Neuronal stem cell (in vitro differentiated cells): ENCODE results near the gene LUZP2.
A peak's percentile ranks its signal among the peaks of the same experiment; 100 is the strongest.

ENCODE experiments used
- DNase-seq: peaks from one replicate; pipeline ENCODE4 v3.0.0-alpha.2; 2013; ENCODE audit warnings: low spot score
- H2AFZ ChIP-seq: one replicate; pipeline ENCODE4 v1.6.1; 2013; ENCODE audit warnings: mild to moderate bottlenecking, low read length, inconsistent platforms
- H2AK5ac ChIP-seq: 2 replicates; pipeline ENCODE4 v1.6.1; 2013; ENCODE audit warnings: low read depth, mild to moderate bottlenecking, inconsistent platforms, low read length, moderate library complexity, mixed read lengths
- H2BK120ac ChIP-seq: 2 replicates; pipeline ENCODE4 v1.6.1; 2013; ENCODE audit warnings: low read depth, mild to moderate bottlenecking, inconsistent platforms, low read length, moderate library complexity, mixed read lengths
- H2BK12ac ChIP-seq: one replicate; pipeline ENCODE4 v1.6.1; 2013; ENCODE audit warnings: low read length, inconsistent platforms
- H2BK15ac ChIP-seq: 2 replicates; pipeline ENCODE4 v1.6.1; 2013; ENCODE audit warnings: mild to moderate bottlenecking, low read length, inconsistent platforms, mixed read lengths
- H2BK5ac ChIP-seq: one replicate; pipeline ENCODE4 v1.6.1; 2013; ENCODE audit warnings: inconsistent platforms, mild to moderate bottlenecking, low read length, moderate library complexity
- H3K14ac ChIP-seq: one replicate; pipeline ENCODE4 v1.6.1; 2013; ENCODE audit warnings: low read length, inconsistent platforms
- H3K18ac ChIP-seq: 2 replicates; pipeline ENCODE4 v1.6.1; 2013; ENCODE audit warnings: low read length, inconsistent platforms
- H3K23ac ChIP-seq: 2 replicates; pipeline ENCODE4 v1.6.1; 2013; ENCODE audit warnings: low read depth, mild to moderate bottlenecking, mixed read lengths, low read length, inconsistent platforms; ENCODE audit not compliant: poor library complexity
- H3K27ac ChIP-seq: replicated peaks from 3 replicates; pipeline ENCODE4 v1.5.1; 2013; ENCODE audit warnings: low read length, inconsistent platforms
- H3K27me3 ChIP-seq, 3 experiments: 2 replicates each; pipeline ENCODE4 v1.6.1; 2013; ENCODE audit warnings: low read length in 3 of 3, mild to moderate bottlenecking in 2 of 3, inconsistent platforms in 1 of 3, low read depth in 1 of 3, mixed read lengths in 1 of 3, moderate library complexity in 1 of 3; ENCODE audit not compliant: control insufficient read depth in 3 of 3, insufficient read depth in 3 of 3
- H3K36me3 ChIP-seq, 2 donors: replicated peaks in 1 of 2; 2 replicates each; pipeline ENCODE4 v1.6.1; 2013; ENCODE audit warnings: low read length in 2 of 2; ENCODE audit not compliant: control insufficient read depth in 2 of 2, insufficient read depth in 2 of 2
- H3K4ac ChIP-seq: 2 replicates; pipeline ENCODE4 v1.6.1; 2013; ENCODE audit warnings: inconsistent platforms, mild to moderate bottlenecking, low read length, moderate library complexity
- H3K4me1 ChIP-seq, 2 donors: 1 replicate in 1 of 2; 2 replicates in 1 of 2; pipeline ENCODE4 v1.6.1; 2013; ENCODE audit warnings: low read length in 2 of 2, low read depth in 1 of 2; ENCODE audit not compliant: control insufficient read depth in 2 of 2, insufficient read depth in 1 of 2
- H3K4me2 ChIP-seq: one replicate; pipeline ENCODE4 v1.6.1; 2013; ENCODE audit warnings: mild to moderate bottlenecking, low read length, inconsistent platforms; ENCODE audit not compliant: insufficient read depth, poor library complexity, severe bottlenecking
- H3K4me3 ChIP-seq, 2 donors: 2 replicates each; pipeline ENCODE4 v1.5.1; 2013; ENCODE audit warnings: low read length in 2 of 2, mild to moderate bottlenecking in 2 of 2, inconsistent platforms in 1 of 2, moderate library complexity in 1 of 2
- H3K79me1 ChIP-seq: one replicate; pipeline ENCODE4 v1.6.1; 2013; ENCODE audit warnings: low read depth, mild to moderate bottlenecking, inconsistent platforms, low read length, moderate library complexity
- H3K9ac ChIP-seq: one replicate; pipeline ENCODE4 v1.6.1; 2013; ENCODE audit warnings: mild to moderate bottlenecking, low read depth, low read length, inconsistent platforms; ENCODE audit not compliant: poor library complexity
- H3K9me3 ChIP-seq, 2 donors: replicated peaks in 1 of 2; 2 replicates each; pipeline versions ENCODE3 to v1.6.1; 2013; ENCODE audit warnings: low read length in 2 of 2, mild to moderate bottlenecking in 2 of 2, inconsistent platforms in 1 of 2, low read depth in 1 of 2, mixed read lengths in 1 of 2, moderate library complexity in 1 of 2; ENCODE audit not compliant: control insufficient read depth in 2 of 2, insufficient read depth in 1 of 2
- H4K8ac ChIP-seq: one replicate; pipeline ENCODE4 v1.6.1; 2013; ENCODE audit warnings: low read depth, mild to moderate bottlenecking, inconsistent platforms, low read length, moderate library complexity
- H4K91ac ChIP-seq: one replicate; pipeline ENCODE4 v1.6.1; 2013; ENCODE audit warnings: low read length, low read depth, mild to moderate bottlenecking, inconsistent platforms; ENCODE audit not compliant: poor library complexity
- WGBS, 2 donors: extraction: QIAGEN DNeasy Blood & Tissue Kit; methylation state at CpG; one replicate each; pipeline ENCODE4 v1.1.7; 2013; ENCODE audit warnings: missing lambda C conversion rate in 2 of 2, mixed read lengths in 1 of 2; ENCODE audit not compliant: insufficient read length in 2 of 2, insufficient replicate concordance in 1 of 2; ENCODE audit errors: extremely low coverage in 2 of 2; 5-methylcytosine and 5-hydroxymethylcytosine counted together

LUZP2 gene

DNA sequence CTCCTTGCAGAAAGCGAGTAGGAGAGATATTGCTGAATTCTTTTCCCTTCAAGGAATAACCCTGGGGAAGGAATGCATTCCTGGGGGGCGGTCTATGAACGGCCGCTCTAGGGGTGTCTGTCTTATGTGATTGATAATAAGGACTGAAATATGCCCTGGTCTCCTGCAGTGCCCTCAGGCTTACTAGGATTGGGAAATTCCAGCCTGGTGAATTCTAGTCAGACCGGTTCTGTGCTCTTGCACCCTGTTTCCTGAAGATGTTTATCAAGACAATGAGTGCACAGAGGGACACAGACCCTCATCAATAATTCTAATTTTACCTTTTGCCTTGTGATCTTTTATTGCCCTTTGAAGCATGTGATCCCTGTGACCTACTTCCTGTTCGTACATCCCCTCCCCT is 140.7 kb downstream of the LUZP2 start:
- no peak for DNase-seq
- H3K18ac ChIP-seq: no peak overlapping the region
- no peak overlapping the region for H3K9ac ChIP-seq
- H3K79me1 ChIP-seq: no peaks in the 10 kb centered on the region
- H4K91ac ChIP-seq: no peak overlapping the region
- H3K4me2 ChIP-seq: no peak overlapping the region
- no peak overlapping the region for H2BK15ac ChIP-seq
- H3K27me3 ChIP-seq: no peaks in the 10 kb centered on the region
- no peak overlapping the region for H2BK5ac ChIP-seq
- H3K36me3 ChIP-seq: no peaks in the 10 kb centered on the region
- H2AFZ ChIP-seq: peak overlapping the region; percentile 40
- no CpG with 5 or more reads among the region's 6 CpGs for WGBS, 2 donors
- no peak overlapping the region for H4K8ac ChIP-seq
- no peak overlapping the region for H3K14ac ChIP-seq
- no peak overlapping the region for H3K23ac ChIP-seq
- no peak overlapping the region for H2BK120ac ChIP-seq
- no peaks in the 10 kb centered on the region for H3K9me3 ChIP-seq
- no peaks in the 10 kb centered on the region for H3K4me1 ChIP-seq
- no peak overlapping the region for H2BK12ac ChIP-seq
- no peak overlapping the region for H2AK5ac ChIP-seq
- H3K4ac ChIP-seq: no peak overlapping the region
- no peak overlapping the region for H3K4me3 ChIP-seq
- H3K27ac ChIP-seq: no peak overlapping the region

DNA sequence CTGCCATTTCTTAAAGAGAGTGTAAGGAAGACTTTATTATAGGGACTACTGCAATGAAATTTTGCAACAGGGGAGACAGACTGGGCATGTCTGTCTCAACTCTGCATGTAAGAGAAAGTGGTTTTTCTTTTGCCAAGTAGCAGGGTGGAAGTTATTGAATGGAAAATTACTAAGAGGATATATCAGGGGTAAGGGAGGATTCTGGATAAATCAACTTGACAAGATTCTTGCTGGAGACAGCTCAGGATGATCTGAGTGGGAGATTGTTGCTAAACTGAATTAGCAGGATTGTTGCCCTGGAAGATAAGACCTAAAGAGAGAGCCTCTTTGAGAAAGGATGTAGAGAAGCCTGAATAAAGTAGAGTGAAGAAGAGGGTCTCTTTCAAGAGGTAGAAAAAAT is 145.8 kb downstream of the LUZP2 start:
- Histone ChIP-seq H2AK5ac (no peak overlapping the region), H3K4ac (no peak overlapping the region), H3K36me3 (no peaks in the 10 kb centered on the region), H3K27me3 (no peaks in the 10 kb centered on the region), H2AFZ (no peak overlapping the region), H2BK15ac (no peak overlapping the region), H3K14ac (no peak overlapping the region), H3K18ac (no peak overlapping the region), H2BK5ac (no peak overlapping the region), H2BK120ac (no peak overlapping the region), H4K8ac (no peak overlapping the region), H3K27ac (no peak overlapping the region), H3K9me3 (no peaks in the 10 kb centered on the region), H3K79me1 (no peaks in the 10 kb centered on the region), H3K4me2 (no peak overlapping the region), H3K4me1 (no peaks in the 10 kb centered on the region), H4K91ac (no peak overlapping the region), H3K9ac (no peak overlapping the region), H3K4me3 (no peak overlapping the region), H3K23ac (no peak overlapping the region), H2BK12ac (no peak overlapping the region)
- DNase-seq: no peak

DNA sequence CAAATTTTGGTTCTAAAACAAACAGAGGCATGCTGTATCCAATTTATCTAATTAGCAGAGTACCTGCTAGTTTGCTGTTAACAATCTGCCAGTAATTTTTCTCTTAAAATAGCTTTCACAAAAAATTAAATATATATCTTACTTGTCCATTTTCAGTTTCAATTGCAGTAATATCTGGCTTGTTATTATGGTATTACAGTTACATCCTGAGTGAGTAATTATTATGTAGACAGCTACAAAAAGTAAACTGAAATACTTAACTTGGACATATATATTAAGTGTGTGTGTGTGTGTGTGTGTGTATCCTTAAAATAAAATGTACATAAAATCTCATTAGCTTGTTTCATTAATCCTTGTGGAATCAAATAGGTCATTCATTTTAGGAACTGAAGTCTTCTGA is 148.7 kb downstream of the LUZP2 start:
- DNase-seq: no peak
- Histone ChIP-seq H3K14ac (no peak overlapping the region), H2AFZ (no peak overlapping the region), H2BK5ac (no peak overlapping the region), H3K4me1 (no peaks in the 10 kb centered on the region), H4K91ac (no peak overlapping the region), H3K4me2 (no peak overlapping the region), H4K8ac (no peak overlapping the region), H3K27ac (no peak overlapping the region), H3K36me3 (no peaks in the 10 kb centered on the region), H3K27me3 (no peaks in the 10 kb centered on the region), H3K4ac (no peak overlapping the region), H2BK15ac (no peak overlapping the region), H3K23ac (no peak overlapping the region), H3K9me3 (no peaks in the 10 kb centered on the region), H3K79me1 (no peaks in the 10 kb centered on the region), H3K4me3 (no peak overlapping the region), H3K18ac (no peak overlapping the region), H2BK120ac (no peak overlapping the region), H2AK5ac (no peak overlapping the region), H2BK12ac (no peak overlapping the region), H3K9ac (no peak overlapping the region)

DNA sequence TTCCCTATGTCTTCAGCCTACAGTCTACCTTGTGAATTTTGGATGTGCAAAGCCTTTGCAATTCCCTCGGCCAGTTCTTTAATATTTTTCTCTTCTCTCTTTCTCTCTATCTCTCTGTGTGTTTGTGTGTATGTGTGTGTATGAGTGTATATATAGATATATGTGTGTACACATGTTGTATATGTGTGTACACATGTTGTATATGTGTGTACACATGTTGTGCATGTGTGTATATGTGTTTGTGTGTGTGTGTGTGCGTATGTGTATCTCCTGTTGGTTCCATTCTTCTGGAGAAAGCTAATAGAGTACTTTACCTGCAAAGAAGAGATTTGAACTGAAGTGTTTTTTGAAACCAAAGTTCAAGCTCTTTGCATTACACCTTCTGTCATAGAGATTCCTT is 155.0 kb downstream of the LUZP2 start:
- Histone ChIP-seq H4K91ac (no peak overlapping the region), H2BK5ac (no peak overlapping the region), H3K9me3 (no peaks in the 10 kb centered on the region), H3K4me3 (no peak overlapping the region), H2AFZ (no peak overlapping the region), H3K18ac (no peak overlapping the region), H2BK12ac (no peak overlapping the region), H3K4ac (no peak overlapping the region), H2BK120ac (no peak overlapping the region), H3K14ac (no peak overlapping the region), H4K8ac (no peak overlapping the region), H3K79me1 (no peaks in the 10 kb centered on the region), H3K4me1 (no peaks in the 10 kb centered on the region), H3K9ac (no peak overlapping the region), H2BK15ac (no peak overlapping the region), H3K36me3 (no peaks in the 10 kb centered on the region), H2AK5ac (no peak overlapping the region), H3K4me2 (no peak overlapping the region), H3K27ac (no peak overlapping the region), H3K23ac (no peak overlapping the region), H3K27me3 (no peaks in the 10 kb centered on the region)
- no peak for DNase-seq
- no CpG with 5 or more reads among the region's 2 CpGs for WGBS, 2 donors
